ENCODE data around the gene C6orf132. TPM values are rescaled to one million over a fixed set of nuclear protein-coding genes. Genes with fewer than 3 reads are reported as not detected.

Gene C6orf132
- total RNA-seq, 1 donor from 2014 or later, result 4.0 TPM

- H3K27me3 Mint-ChIP-seq (ENCODE audit: unreplicated experiment), result no peaks in the 10 kb centered on the region
- peaks cover 11% of the 10 kb centered on the region for H3K4me1 Mint-ChIP-seq (ENCODE audit: unreplicated experiment)
- DNase-seq (ENCODE audit: extremely low spot score, unreplicated experiment), result no peak
- TF ChIP-seq, protein P1, sequence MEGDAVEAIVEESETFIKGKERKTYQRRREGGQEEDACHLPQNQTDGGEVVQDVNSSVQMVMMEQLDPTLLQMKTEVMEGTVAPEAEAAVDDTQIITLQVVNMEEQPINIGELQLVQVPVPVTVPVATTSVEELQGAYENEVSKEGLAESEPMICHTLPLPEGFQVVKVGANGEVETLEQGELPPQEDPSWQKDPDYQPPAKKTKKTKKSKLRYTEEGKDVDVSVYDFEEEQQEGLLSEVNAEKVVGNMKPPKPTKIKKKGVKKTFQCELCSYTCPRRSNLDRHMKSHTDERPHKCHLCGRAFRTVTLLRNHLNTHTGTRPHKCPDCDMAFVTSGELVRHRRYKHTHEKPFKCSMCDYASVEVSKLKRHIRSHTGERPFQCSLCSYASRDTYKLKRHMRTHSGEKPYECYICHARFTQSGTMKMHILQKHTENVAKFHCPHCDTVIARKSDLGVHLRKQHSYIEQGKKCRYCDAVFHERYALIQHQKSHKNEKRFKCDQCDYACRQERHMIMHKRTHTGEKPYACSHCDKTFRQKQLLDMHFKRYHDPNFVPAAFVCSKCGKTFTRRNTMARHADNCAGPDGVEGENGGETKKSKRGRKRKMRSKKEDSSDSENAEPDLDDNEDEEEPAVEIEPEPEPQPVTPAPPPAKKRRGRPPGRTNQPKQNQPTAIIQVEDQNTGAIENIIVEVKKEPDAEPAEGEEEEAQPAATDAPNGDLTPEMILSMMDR (IDR thresholded peaks at IDR 0.05), result no peak
- H3K36me3 Mint-ChIP-seq (ENCODE audit: unreplicated experiment), result peaks cover 20% of the 10 kb centered on the region
- no peak overlapping the region for H3K27ac Mint-ChIP-seq (ENCODE audit: unreplicated experiment)
- H3K9me3 Mint-ChIP-seq (ENCODE audit: unreplicated experiment), result no peaks in the 10 kb centered on the region
- H3K4me3 Mint-ChIP-seq (ENCODE audit: unreplicated experiment), result no peak overlapping the region
Observed at GRCh38 chr6:42083530-42083929, 58.9 kb downstream of the C6orf132 start.

GRCh38 chr6:42079941-42080464 lies 62.4 kb downstream of the C6orf132 start:
- Mint-ChIP-seq H3K36me3 (ENCODE audit: unreplicated experiment) (peaks cover 31% of the 10 kb centered on the region), H3K27me3 (ENCODE audit: unreplicated experiment) (no peaks in the 10 kb centered on the region), H3K4me1 (ENCODE audit: unreplicated experiment) (peaks cover 2% of the 10 kb centered on the region), H3K27ac (ENCODE audit: unreplicated experiment) (no peak overlapping the region), H3K4me3 (ENCODE audit: unreplicated experiment) (no peak overlapping the region), H3K9me3 (ENCODE audit: unreplicated experiment) (no peaks in the 10 kb centered on the region)
- TF ChIP-seq, protein P1 (IDR thresholded peaks at IDR 0.05), result no peak
- DNase-seq (ENCODE audit: extremely low spot score, unreplicated experiment), result no peak

- Mint-ChIP-seq H3K4me3 (ENCODE audit: unreplicated experiment) (no peak overlapping the region), H3K4me1 (ENCODE audit: unreplicated experiment) (peaks cover under 1% of the 10 kb centered on the region), H3K36me3 (ENCODE audit: unreplicated experiment) (peaks cover 37% of the 10 kb centered on the region), H3K27ac (ENCODE audit: unreplicated experiment) (no peak overlapping the region), H3K9me3 (ENCODE audit: unreplicated experiment) (no peaks in the 10 kb centered on the region), H3K27me3 (ENCODE audit: unreplicated experiment) (no peaks in the 10 kb centered on the region)
- DNase-seq (ENCODE audit: extremely low spot score, unreplicated experiment), result no peak
- TF ChIP-seq, protein P1 (IDR thresholded peaks at IDR 0.05), result no peak
Observed at GRCh38 chr6:42078386-42078785, 64.0 kb downstream of the C6orf132 start.

- no peaks in the 10 kb centered on the region for H3K4me1 Mint-ChIP-seq (ENCODE audit: unreplicated experiment)
- no peak overlapping the region for H3K4me3 Mint-ChIP-seq (ENCODE audit: unreplicated experiment)
- no peaks in the 10 kb centered on the region for H3K27me3 Mint-ChIP-seq (ENCODE audit: unreplicated experiment)
- H3K9me3 Mint-ChIP-seq (ENCODE audit: unreplicated experiment), result no peaks in the 10 kb centered on the region
- peak; percentile 92 for DNase-seq (ENCODE audit: extremely low spot score, unreplicated experiment)
- H3K36me3 Mint-ChIP-seq (ENCODE audit: unreplicated experiment), result peaks cover 40% of the 10 kb centered on the region
- TF ChIP-seq, protein P1 (IDR thresholded peaks at IDR 0.05), result peak; percentile 89
- no peak overlapping the region for H3K27ac Mint-ChIP-seq (ENCODE audit: unreplicated experiment)
Observed at GRCh38 chr6:42075159-42075838, 67.1 kb downstream of the C6orf132 start.

- Mint-ChIP-seq H3K4me3 (ENCODE audit: unreplicated experiment) (no peak overlapping the region), H3K36me3 (ENCODE audit: unreplicated experiment) (peaks cover 32% of the 10 kb centered on the region), H3K27me3 (ENCODE audit: unreplicated experiment) (no peaks in the 10 kb centered on the region), H3K27ac (ENCODE audit: unreplicated experiment) (no peak overlapping the region), H3K4me1 (ENCODE audit: unreplicated experiment) (no peaks in the 10 kb centered on the region), H3K9me3 (ENCODE audit: unreplicated experiment) (no peaks in the 10 kb centered on the region)
- DNase-seq (ENCODE audit: extremely low spot score, unreplicated experiment), result no peak
- TF ChIP-seq, protein P1 (IDR thresholded peaks at IDR 0.05), result no peak
Observed at GRCh38 chr6:42073287-42073686, 69.1 kb downstream of the C6orf132 start.

All from osteocyte (in vitro differentiated cells).